ENCODE data around the gene DLG4.

Gene DLG4

DNA sequence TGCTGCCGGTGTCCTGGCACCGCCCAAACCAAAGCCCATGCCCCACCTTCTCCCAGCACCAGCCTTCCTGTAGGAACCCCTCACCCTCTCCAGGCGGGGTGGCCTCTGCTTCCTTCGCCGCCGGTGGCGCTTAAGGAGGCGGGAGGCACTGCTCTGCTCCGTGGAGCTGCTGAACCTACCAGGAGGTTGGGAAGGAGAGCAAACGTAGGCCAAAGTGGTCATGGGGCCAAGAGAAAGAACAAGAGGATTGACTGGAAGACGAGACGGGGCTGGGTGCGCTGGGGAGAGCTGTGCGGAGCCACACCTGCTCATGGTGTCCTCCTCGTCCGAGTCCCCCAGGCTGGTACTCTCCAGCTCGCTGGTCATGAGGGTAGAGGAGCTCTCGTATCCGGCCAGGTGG is 9.9 kb upstream of the DLG4 start:
- no peak for DNase-seq (ENCODE audit: low spot score)

DNA sequence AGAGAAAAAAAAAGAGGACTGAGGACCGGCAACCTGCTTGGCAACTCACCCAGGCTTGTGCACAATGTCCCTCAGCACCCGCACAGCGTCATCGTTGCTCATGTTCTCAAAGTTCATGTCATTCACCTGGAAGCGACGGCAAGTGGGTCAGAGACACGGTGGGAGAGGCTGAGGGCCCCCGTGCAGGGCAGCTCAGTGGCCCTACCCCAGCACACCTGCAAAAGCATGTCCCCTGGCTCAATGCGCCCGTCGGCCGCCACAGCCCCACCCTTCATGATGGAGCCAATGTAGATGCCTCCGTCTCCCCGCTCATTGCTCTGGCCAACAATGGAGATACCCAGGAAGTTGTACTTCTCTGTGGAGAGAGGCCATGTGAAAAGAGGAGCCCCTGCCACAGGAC is 9.3 kb upstream of the DLG4 start:
- no peak for DNase-seq (ENCODE audit: low spot score)

DNA sequence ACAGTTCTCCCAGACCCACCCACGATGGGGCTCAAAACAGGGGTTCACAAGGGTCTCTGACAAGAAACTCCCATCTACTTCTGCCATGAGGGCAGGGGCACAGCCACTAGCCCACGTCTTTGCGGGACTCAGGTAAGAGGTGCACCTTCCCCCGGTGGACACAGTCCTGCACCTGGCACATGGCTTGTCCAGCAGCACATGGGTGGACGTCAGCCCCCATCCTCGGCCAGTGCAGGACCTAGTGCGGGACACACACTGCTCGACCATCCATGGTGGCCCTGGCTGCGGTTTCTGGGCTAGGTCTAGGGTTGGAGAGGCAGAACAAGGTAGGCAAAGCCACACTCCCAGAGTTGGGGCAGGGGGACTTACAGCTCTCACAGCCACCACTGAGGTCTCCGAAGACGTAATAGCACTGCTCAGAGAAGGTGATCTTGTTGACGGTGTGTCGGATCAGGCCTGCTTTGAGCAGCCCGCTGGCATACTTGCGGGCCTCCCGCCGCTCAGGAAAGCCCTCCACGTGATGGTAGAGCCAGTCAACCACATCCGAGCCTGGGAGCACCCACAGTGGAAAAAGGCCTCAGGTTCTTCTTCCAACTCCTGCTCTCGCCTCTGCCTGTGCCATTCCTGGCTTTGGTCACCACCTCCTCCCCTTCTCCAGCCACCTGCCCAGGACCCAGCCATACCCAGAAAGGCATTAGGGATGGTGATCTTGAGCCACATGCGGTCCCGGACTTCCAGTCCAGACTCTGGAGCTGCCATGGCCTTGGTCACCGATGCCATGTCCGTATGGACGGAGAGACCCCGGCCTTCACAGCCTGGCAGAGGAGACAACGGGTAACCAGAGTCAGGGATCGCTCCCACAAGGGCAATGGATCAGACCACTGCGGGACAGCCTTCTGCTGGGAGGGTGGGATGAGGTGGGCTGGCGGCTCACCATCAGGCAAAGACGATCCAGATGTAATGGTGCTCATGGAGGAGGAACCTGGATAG is 7.4 kb upstream of the DLG4 start:
- DNase-seq (ENCODE audit: low spot score) = no peak

DNA sequence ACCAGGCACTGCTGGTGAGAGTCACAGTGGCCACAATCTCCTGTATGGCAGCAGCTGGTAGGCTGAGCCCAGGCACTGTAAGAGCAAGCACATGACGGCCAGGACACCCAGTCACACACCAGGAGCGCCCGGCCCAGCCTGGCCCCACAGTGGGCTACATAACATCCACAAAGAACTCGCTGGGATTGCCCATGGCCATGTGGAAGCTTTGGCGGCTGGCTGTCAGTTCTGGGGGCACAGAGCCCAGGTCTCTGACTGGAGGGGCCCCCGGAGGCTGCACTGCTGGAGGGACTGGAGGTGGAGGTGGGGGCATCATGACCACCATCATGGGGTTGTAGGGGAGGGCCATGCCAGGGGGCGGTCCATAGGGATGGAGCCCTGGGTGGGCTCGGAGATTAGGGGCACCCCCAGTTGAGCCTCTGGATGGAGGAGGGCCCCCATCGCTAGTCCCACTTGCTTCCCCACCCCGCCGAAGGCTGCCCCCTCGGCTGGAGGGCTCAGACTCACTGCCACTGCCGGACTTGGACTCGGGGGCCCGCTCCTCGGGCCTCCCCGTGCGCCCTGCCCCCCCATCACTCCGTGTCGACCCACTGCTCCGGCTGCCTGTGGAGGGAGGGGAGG is 6.2 kb upstream of the DLG4 start:
- DNase-seq (ENCODE audit: low spot score) = no peak

DNA sequence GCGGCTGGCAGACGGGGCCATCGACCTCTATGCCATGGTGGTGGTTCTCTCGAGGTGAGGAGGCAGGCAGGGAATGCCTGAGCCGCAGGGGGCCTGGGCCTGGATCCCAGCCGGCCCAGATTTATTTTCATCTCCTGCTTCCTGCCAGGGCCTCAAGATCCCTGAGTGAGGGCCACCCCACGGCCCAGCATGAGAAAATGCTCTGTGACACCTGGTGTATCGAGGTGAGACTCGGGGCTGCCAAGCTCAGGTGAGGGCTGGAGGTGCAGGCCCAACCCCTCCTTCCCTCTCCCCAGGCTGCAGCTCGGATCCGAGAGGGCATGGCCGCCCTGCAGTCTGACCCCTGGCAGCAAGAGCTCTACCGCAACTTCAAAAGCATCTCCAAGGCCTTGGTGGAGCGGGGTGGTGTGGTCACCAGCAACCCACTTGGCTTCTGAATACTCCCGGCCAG is 5.0 kb upstream of the DLG4 start:
- DNase-seq (ENCODE audit: low spot score) = no peak

DNA sequence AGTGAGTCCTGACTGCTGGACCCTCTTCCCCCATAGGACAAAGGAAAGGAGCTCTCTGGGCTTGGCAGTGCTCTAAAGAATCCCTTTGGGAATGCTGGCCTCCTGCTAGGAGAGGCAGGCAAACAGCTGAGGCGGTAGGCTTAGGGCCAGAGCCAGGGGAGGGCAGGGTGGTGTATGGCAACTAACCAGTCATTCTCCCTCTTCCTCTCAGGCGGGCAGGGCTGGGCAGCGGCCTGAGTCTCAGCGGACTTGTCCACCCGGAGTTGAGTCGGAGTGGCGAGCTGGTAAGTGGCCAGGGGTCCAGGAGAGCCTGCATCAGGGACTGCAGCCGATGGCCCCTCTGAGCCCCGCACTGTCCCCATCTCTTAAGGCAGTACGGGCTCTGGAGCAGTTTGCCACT is 4.5 kb upstream of the DLG4 start:
- DNase-seq (ENCODE audit: low spot score) = no peak

DNA sequence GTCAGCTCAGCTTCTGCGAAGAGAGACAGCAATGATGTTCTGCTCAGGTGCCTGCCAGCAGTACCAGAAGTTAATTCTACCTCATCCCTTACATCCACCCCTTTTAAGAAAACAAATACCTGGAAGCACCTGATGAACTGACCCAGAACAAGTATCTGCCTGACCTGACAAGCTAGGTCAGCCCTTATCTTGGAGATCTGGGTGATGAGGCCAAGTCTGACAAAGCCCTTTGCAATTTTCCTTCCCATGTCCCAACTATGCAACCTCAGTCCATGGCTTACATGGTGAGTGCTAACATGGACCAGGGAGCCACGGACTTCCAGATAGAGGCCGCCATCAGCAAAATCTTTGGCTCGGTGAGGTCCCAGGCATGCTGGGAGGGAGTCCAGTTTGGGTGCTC is 3.7 kb upstream of the DLG4 start:
- no peak for DNase-seq (ENCODE audit: low spot score)

DNA sequence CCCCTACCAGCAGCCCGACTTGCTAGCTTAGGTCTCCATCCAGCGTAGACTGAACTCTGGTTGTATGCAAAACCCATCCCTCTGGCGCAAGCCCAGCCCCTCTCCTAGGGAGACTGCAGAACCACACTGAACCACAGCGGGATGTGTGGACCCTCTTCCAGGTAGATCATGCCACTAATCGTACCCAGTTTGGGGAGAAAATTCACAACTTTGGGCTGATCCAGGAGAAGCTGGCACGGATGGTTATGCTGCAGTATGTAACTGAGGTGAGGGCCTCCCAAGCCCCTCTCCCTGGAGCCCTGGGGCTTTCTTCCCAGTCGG is 3.3 kb upstream of the DLG4 start:
- DNase-seq (ENCODE audit: low spot score) = no peak

DNA sequence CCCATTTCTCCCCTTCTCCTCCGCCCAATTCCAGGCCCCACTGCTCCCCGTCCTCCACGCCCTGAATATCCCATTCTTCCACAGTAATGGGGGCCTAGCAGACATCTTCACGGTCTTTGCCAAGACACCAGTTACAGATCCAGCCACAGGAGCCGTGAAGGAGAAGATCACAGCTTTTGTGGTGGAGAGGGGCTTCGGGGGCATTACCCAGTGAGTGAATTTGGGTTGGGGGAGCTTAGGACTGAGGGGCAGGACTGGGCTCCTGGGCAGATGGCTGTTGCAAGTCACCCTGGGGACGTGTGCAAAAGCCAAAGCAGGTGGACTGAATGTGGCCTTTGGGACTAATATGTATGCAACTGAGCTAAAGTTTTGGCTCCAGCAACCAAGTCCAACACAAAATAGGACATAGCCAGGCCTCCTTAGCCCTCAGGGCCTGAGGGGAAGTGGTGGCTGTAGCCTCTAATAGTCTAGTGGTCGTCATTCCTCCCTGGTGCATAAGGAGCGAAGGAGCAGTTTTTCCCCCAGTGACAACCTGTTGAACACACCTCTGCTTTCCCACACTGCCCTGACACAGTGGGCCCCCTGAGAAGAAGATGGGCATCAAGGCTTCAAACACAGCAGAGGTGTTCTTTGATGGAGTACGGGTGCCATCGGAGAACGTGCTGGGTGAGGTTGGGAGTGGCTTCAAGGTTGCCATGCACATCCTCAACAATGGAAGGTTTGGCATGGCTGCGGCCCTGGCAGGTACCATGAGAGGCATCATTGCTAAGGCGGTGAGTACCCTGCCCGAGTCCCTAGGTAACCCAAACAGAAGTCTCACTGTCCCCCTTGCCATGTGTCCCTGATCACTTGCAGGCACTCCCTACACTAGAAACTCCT is 2.7 kb upstream of the DLG4 start:
- DNase-seq (ENCODE audit: low spot score) = no peak

DNA sequence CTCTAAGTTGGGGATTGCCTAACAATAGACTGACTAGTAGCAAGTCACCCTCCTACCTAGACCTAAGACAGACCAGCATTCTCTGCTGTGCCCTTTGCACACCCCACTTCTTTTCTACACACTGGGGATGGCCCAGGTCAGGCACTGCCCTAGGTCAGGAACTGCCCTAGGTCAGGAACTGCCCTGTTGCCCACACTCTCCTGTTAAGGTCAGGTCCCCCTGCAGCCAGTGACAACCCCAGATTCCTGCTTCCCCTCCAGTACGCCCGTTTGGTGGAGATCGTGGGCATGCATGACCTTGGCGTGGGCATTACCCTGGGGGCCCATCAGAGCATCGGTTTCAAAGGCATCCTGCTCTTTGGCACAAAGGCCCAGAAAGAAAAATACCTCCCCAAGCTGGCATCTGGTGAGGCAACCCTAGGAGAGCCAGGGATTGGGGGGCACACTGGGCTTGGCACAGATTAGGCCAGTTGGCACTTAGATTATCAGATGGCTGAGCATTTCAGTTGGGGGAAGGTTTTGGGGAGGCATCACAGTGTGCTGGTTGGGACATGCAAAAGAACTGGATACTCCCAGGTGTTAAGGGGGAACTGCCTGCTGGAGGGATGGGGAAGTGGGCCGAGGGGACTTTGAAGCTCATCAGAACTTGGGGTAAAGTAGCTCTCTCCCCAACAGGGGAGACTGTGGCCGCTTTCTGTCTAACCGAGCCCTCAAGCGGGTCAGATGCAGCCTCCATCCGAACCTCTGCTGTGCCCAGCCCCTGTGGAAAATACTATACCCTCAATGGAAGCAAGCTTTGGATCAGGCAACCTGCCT is 1.8 kb upstream of the DLG4 start:
- DNase-seq (ENCODE audit: low spot score) = no peak

DNA sequence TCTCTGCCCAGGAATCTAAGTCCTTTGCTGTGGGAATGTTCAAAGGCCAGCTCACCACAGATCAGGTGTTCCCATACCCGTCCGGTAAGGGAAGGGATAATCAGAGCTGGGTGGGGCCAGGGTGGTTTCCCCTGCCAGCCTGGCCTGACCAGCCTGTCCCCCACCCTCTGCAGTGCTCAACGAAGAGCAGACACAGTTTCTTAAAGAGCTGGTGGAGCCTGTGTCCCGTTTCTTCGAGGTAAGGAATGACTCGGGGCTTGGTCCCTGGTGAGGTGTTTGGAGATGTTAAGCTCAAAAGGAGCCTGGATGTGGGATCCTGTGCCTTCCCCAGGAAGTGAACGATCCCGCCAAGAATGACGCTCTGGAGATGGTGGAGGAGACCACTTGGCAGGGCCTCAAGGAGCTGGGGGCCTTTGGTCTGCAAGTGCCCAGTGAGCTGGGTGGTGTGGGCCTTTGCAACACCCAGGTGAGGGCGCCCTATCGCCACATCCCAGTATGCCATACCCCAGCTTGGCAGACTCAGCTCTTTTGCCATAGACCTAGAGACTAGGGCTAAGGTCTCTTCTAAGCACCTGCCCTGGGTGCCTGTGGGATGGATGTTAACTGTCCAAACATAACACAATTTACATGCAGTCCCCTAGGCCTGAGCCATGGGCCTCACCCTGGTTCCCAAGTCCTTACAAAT is 1.1 kb upstream of the DLG4 start:
- DNase-seq (ENCODE audit: low spot score) = peak; percentile 47

DNA sequence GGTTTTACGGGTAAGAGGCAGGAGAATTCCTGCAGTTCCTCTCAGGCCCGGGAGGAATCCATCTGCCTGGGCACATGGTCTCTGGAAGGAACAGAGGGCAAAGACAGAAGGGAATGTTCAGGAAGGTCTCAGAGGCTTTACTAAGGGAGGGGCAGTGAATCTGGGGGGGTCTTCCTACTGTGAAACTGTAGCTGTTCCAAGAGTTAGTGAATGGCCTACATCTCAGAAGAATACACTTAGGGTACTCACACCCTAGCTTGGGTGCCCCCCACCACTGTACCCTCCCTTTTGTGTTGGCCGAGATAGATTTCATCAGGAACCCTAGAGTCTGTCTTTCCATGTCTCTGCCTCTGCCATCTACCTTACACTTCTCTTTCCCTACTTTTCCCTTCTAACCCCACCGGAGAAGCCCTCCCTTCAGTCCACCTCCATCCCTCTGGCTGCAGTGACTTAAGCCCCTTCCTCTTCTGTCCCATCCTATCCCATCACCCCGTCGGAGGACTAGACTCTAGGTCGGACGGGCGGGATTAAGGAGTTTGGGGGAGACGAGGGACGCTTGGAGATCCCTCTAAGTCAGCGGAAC is 316 bp downstream of the DLG4 start:
- DNase-seq (ENCODE audit: low spot score) = no peak

DNA sequence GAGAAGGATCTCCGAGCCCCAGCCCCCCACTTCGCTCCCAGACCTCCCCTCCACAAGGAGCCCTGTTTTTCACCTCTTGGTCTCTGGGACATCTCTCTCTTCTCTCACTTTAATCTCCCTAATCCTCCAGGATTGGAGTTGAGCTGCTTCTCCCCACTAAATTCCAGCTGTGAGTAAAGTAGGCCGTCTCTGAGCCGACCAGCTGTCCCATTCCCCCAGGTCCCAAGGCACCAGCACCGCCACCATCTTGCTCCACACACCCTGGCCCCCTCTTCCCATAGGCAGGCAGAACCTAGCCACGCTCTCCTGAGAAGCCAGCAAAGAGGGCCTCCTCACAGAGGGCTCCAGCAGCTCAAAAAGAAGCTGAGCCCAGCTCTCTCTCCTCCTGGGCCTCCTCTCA is 878 bp downstream of the DLG4 start:
- no peak for DNase-seq (ENCODE audit: low spot score)

DNA sequence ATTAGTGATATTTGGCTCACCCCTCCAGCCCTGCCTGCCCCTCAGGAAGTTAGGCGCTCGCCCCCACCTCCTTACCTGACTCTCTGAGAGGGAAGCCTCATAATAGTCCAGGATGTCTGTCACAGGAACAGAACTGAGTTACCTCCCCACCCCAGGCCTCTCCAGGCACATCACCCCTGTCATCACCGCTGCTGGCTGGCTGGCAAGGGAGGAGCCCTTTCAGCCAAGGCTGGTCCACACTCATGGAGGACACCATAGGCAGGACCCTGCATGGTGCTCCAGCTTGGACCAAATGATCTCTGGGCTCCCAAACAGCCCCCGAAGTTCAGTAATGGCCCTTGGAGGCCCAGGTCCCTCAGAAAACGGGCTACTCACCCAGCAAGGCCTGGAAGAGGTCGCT is 1.5 kb downstream of the DLG4 start:
- DNase-seq (ENCODE audit: low spot score) = no peak

DNA sequence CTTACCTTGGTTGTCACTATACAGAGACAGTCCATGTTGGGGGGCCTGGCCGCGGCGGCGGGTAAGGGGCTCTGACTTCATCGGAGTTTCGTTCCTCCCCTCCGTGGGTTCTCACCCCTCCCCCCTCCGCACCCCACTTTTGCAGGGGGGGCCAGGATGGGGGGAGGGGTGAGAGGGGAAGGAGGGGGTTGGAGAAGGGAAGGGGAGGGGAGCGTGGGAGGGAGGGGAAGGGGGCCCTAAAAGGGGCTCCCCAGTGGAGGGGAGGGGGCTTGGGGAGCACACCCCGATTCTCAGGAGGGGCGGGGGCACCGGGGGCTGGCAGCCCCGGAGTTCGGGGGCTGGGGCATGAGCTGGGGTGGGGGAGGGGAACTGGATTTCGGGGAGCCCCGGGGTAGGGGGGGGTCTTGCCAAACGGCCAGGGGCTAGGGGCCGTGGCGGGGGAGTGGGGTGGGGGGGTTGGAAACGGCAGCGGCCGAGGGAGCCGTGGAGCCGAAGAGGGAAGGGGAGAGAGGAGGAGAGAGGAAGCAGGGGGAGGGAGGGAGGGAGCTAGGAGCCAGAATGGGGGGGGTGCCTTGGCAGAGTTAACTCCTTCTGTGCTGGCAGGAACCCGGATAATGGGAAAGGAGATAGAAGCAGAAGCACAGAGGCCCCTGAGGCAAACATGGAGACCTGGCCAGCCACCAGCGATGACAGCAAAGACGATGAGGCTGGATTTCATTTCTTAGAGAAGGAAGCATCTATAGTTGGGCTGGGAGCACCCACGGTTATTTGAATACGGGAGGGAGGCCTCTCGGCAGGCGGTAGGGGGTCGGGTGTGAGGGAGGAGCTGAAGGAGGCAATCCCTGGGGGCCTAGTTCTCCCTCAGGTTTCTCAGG is 2.3 kb downstream of the DLG4 start:
- DNase-seq (ENCODE audit: low spot score) = peak; percentile 74

DNA sequence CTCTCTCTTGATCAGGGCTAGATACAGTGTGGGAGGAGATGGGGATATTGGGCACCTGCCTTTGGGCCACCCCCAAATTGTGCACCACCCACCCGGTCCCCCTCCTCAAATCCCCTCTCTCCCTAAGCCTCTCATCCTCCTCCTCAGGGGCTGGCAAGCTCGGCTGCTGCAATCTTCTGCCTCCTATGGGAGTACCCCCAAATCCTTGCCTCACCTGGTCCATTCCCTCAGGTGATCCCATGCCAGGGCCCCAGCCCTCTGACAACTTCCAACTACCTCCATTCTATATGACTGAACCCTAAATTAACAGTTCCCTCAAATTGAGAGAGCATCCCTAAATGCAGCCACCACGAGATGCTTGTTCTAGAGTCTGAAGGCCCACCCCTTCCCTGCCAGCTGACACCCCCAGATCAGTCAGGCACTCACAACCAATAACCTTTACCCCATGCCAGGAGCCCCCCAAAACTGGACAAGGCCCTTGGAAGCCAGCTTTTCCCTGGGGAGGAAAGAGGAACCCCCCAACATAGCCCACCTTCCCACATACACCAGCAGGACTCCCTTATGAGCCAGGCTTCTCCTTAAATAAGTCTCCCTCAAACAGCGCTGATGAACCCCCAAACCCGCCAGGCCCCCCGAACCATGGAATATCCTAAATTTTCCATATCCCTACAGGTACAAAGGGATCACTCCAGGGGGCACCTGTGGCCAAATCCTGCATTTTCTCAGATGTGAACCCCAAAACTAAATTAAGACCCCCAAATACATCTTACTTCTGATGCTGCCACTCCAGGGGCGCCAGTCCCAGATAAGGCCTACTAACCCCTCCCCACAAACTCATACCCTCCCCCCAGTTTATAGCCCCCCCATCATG is 3.2 kb downstream of the DLG4 start:
- DNase-seq (ENCODE audit: low spot score) = no peak

DNA sequence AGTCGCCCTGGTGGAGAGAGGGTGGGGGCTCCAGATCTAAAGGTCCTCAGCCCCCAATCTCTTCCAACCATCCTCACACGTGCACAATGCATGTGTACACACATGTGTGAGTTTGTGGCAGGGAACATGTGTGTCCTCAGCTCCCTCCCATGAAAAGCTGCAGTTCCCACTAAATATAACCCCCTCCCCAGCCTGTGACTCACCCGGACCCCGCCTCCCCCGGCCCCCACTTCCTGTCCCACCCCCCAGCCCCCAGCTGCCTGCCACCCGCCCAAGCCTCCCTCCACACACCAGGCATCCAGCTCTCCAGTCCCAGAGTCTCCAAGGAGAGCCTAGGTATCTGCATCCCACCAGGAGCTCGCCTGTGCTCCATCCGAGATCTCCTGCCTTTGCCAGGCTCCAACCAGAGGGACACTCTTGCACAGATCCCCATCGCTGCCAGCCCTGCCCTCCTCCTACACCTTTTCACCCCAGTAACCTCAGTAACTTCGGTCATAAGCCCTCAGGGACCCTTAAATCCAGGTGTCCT is 3.9 kb downstream of the DLG4 start:
- no peak for DNase-seq (ENCODE audit: low spot score)

DNA sequence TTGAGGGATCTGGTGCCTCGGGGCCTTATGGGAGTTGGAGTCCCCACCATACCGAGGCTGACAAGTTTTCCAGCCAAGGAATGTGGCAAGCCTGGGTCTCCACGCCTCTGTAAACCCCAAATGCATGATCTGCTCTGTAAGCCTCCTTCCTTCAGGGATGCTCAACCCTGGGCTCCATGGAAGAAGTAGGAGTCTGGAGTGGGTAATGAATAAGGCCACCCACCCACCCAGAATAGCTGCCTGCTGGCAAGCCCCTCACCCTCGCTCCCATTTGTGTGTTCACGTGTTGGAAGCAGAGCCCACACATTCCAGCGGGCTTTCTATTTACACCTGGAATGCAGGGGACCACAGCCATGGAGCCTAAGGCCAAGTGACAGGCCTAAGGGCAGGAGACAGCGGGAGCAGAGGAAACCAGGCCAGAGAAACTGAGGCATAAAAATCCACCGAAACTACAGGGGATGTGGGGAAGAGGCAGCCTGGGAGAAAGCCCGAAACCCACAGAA is 4.4 kb downstream of the DLG4 start:
- no peak for DNase-seq (ENCODE audit: low spot score)

All from AG08395 (cell line).